NOMO-1 (cell line): ENCODE results near the gene CLEC16A.
"Not testable (repeated sequence)": the region's sequence is repeated elsewhere in the genome, so short reads cannot be mapped to it uniquely, and the experiment has no call there.

Source experiments
- DNase-seq, 2 experiments: peaks; one replicate each; lab custom pipeline; 2025; ENCODE audit not compliant: unreplicated experiment in 2 of 2; lab: John Stamatoyannopoulos, UW

CLEC16A gene

GRCh38 chr16:10925285-10925684 lies 19.1 kb upstream of the CLEC16A start:
- DNase-seq = not testable (repeated sequence)

DNA sequence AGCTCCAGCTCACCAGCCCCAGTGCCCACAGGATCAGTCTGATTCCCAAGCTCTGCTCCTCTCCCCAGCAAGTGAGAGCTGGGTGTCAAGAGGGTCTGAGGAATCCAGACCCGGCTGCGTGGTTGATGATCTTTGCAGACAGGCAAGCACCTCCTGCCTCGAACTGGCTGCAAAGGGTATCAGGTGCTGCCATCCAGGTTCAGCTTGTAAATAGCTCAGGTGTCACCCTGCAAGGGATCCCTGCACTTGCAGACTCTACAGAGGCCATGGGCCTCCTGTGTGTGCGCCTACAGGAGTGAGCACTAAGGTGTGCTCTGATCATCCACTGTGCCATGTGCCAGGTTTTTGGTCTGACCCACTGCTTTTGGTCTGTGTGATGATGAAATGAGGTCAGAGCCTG lies 18.3 kb upstream of the CLEC16A start:
- DNase-seq = no peak

DNA sequence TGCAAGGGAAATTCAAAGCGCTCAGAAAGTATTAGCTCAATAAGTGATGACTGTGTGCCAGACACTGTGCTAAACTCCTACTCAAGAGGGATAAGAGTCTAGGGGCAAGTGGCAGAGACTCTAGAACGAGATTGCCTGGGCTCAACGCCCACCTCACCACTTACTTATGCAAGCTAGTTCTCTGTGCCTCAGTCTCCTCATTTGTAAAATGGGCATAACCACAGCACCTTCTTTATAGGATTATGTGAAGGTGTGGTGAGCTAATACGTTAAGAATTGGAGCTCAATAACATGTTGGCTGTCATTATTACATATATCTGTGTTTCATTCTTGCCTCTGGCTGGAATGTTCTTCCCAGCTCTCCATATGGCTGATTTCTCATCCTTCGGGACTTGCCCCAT lies 17.5 kb upstream of the CLEC16A start:
- no peak for DNase-seq

DNA sequence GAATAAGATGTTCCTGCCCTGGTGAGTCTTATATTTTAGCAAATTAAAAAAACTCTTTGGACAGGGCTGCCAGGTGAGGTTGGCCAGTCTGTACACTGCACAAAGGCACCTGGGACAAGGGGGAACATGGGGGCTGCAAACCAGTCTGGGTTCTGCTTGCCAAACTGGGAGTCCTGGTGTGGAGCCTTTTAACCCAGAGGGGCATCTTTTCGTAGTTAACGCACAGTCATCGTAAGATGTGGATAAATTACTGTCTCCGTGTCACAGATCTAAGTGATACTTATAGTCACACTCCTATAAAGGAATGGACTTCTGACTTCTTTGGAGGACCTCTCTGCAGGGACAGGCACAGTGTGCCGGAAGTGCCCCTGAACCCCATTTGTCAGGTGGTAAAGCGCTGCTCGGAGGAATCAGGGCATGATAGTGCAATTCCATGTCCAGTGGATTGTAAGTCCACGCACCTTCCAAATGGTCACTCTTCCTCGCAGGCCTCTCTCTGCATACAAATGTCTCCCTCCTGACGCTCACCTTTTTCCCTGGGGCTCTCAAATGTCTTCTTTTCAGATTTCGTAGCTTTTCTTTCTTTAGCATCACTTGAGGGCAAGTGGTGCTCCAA lies 16.8 kb upstream of the CLEC16A start:
- no peak for DNase-seq

GRCh38 chr16:10929097-10929496 lies 15.3 kb upstream of the CLEC16A start:
- not testable (repeated sequence) for DNase-seq

DNA sequence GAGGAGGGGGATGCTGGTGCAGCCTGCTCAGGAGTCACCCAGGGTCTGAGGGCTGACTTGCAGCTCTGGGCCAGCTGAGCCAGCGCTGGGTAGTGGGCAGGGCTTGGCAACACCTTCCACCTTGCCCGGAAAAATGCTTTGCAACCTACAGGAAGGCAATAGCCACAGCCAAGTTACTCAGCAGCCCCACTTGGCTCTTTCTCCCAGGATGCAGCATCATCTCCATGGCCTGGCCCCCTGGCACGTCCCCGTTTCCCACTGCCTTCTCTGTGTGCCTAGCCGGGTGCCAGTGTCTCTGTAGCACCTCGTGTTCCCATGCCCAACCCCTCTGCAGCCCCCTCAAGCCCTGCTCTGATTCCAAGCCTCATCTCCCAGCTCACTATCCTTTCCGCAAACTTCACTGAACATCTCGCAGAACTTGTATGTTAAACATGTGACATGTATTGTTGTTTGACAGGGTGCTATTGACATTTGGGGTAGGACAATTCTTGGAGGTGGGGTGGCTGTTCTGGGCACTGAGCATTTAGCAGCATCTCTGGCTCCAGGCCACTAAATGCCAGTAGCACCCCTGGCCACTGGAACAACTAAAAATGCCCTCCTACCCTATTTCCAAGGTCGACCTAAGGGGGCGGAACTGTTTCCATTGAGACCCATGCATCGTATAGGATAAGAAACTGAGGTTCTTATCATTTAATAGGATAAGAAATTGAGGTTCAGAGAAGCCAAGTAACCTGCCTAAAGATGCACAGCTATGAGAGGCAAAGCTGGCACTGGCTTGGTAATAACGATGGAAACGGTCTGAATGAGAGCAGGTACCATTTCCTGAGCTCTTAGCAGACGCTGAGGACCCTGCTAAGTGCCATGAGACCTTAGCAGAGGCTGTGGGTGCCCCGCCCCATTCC lies 14.3 kb upstream of the CLEC16A start:
- DNase-seq = no peak

DNA sequence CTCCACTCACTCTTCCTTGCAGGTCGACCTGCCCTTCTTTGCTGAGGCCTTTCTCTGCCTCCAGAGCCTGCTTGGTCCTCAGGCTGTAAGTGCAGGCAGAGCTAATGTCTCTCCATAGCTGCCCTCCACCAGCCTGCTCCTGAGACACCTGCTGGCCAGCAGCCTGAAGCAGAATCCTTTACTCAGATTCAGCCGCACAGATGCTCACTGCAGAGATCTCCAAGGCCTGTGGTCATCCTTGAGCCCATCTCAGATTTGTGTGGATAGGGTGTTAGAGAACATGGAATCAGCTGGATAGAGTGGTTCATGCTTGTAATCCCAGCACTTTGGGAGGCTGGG lies 13.6 kb upstream of the CLEC16A start:
- no peak for DNase-seq

DNA sequence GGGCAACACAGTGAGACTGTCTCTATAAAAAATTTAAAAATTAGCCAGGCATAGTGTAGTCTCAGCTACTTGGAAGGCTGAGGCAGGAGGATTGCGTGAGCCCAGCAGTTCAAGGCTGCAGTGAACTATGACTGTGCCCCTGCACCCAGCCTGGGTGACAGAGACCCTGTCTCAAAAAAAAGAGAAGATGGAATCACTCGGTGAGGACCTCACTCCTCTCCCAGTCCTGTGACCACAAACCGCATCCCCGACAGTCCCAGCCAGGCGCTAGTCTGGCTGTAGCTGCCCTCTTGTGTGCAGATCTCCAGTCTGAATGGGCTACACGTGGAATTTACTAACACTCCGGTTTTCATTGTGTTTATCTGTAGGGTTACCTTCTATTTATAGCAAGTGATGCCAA lies 13.2 kb upstream of the CLEC16A start:
- no peak for DNase-seq

DNA sequence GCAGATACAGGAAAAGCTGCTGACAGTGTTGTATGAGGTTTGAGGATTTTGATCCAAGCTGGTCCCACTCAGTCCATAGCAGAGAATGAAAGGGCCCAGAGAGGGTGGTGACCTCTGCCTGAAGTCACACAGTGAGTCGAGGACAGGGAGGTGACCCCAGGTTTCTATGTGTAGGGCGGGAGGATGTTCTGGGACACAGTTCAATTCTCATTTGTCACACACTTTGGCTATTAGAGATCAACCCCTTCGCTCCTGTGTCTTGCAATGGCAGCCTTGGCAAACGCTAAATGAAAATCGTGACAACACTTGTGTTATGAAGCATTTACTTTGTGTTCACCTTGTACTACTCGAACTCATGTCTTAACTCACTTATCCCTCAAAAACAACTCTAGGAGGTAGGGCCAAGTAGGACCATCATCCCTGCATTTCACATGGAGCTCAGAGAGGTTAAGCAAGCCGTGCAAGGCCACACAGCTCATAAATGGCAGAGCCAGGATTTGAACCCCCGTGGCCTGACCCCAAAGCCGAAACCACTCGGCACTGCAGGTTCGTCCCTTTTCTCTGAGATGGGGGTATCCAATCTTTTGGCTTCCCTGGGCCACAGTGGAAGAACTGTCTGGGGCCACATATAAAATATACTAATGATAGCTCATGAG lies 12.3 kb upstream of the CLEC16A start:
- no peak for DNase-seq

DNA sequence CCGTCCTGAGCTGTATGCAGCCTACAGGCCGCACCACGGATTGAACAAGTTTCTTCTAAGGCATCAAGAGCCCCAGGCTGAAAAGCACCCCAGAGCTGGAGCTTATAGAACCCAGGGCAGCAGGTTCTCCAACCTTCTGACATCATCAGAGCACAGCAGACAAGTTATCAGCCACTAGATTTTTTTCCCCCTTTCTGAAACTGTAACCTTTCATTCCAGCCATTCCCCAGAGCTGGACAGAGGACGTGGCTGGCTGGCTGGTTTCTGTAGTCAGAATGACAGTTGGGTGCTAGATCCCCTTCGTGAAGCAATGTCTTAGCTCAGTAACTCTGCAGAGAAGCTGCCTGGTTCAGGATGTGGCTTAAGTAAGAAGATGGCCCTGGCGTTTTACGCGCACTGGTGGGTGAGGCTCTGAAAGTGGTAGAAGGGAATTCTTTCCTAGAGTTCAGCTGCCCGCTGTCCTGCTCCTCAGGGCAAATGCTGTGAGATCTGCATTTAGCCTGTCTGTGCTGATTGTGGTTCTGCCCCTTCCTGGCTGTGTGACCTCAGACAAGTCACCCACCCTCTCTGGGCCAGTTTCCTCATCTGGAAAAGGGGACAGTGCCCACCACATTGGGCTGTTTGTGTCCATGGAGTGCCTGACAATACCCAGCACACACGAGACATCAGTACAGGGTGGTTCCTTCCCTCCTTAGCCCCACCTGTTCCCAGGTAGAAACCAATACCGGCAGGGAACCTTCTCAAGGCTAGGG lies 11.2 kb upstream of the CLEC16A start:
- no peak for DNase-seq

- DNase-seq = no peak
Observed at GRCh38 chr16:10933865-10934264, 10.5 kb upstream of the CLEC16A start.

DNA sequence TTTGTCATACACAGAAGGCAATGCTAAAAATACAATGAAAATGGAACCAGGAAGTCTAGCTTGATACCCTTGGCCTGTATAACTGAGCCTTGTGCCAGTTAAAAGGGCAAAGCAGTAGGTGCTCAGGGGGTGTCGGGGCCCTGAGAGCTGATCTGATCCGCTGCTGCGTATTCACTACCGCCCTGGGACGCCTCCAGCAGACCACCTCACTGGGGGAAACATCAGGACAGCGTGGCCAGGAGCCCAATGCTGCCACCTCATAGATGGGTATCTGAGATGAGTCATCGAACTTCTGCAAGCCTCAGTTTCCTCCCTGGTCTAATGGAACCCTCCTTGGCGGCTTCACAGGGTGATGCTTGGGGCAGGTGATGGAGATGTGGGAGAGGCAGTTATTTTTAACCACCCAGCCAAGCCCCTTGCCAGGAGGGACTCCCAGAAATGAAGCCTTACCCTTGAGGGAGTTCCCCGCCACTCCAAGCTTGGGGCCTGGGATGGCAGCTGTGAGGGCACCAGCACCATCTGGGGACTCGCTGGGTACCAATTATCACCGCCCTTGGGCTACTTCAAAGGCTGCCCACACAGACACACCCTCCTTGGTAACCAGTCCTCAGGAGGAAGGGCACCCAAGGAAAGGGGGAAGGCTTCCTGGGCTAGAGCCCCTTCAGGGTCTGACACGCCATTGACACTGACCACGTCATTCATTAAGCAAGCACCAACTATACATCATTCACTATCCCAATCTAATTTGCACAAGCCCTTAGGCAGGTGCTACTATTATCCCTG lies 9.8 kb upstream of the CLEC16A start:
- no peak for DNase-seq

- no peak for DNase-seq
Observed at GRCh38 chr16:10935226-10935915, 9.0 kb upstream of the CLEC16A start.

GRCh38 chr16:10936272-10936984 lies 7.9 kb upstream of the CLEC16A start:
- DNase-seq = no peak

DNA sequence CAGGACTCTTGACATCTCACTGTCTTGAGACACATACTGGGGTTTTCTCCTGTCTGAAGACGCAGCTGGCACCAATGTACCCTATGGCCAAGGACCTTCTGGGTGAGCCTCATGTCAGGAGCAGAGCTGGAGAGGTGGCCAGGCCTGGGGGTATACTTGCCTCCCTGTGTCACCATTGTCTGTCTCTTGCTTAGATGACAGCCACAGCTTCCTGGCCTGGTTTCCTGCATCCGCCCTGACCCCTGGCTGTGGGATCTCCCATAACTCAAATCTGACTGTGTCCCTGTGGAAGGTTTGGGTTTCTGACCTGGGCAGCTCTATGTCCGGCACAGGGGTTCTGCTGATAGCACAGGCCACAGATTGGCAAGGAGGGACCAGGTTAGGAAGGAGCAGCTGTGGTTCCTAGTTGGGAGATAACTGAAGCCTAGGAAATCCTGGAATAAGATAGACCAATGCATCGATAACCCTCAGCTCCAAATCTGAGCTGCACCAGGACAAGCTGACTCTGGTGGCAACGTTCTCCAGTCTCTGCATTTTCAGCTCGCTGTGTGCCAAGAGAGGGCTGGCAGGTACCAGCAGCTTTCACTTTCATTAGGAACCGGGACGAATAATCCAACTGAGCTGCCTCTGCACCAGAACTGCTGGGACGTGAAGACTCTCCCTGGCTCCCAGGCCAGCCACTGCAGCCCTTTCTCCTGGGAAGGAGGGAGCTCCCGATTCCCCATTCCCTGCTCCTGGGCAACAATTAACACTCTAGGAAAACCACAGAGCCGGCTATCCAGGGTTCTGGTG lies 7.1 kb upstream of the CLEC16A start:
- no peak for DNase-seq

DNA sequence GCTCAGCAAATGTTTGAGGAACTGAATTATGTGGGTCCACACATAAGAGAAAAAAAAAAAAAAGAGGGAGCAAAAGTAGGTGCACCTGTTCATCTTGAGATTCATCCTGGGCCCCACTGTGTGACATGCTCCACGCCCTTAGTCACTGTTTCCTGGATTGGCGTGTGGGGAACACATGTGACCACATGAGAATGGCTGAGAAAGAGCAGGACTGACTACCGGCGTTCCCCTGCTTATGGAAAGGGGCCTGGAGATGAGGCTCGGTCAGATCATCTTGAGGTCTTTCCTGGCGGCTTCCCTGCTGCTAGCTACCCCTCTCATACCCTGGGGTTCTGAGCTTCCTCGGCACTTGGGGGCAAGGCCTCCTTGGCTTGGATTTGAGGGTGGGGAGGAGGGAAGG lies 6.0 kb upstream of the CLEC16A start:
- DNase-seq = no peak

DNA sequence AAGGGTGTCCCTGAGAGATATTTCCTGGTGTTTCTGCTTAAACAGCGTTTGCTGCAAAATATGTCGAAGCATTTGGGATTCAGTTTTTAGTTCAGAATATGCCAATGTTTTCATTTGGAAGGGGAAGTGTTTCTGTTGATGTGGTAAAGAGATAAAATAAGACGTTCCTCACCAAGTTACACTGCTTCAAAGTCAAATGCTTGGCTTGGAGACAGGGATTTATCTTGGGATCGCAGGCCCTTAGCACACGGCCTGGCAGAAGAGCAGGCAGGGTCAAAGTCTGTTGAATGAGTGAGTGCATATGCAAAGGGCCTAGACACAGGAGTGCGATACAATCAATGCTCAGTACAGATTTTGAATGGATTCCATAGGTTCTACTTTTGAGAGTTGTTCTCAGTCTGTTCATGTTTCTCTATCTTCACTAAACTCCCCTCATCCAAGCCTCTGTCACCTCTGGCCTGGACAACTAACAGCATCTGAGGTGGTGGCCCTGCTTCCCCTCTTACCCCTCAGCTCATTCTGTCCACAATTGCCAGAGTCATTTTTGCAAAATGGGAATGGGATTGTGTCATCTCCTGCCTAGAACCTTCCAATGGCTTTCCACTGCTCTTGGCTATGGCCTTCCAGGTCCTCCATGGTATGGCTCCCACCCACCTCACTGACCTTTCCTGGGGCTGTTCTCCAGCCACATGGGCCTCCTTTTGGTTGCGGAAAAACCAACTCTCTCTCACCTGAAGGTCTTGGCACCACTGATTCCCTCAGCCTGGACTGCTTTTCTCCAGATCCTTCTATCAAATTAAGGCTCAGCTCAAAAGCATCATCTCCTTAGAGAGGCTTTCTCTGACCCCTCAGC lies 5.3 kb upstream of the CLEC16A start:
- no peak for DNase-seq
